OCI-LY7 (cell line): ENCODE measurements around the gene PTH1R. TPM values are rescaled to one million over a fixed set of nuclear protein-coding genes. Genes with fewer than 3 reads are reported as not detected.

Experiments
- BruUV-seq: library from RNA; stranded (reverse); fragments of 400-500 nt; replicated peaks from 2 replicates; lab custom pipeline; 2021; lab: Mats Ljungman, UMichigan
- CTCF ChIA-PET: fragments of 300-600 bp; sonication (Branson Sonifier 250); formaldehyde crosslinking; loops from one replicate; lab custom pipeline; 2022; ENCODE audit warnings: antibody characterized with exemption; ENCODE audit not compliant: unreplicated experiment; lab: Charles Lee
- POLR2A ChIA-PET: fragments of 300-600 bp; sonication (Branson Sonifier 250); formaldehyde crosslinking; loops from one replicate; lab custom pipeline; 2022; ENCODE audit warnings: antibody characterized with exemption; lab: Charles Lee
- DNase-seq: peaks from one replicate; pipeline ENCODE4 v3.0.0-alpha.2; 2015; ENCODE audit warnings: low spot score
- H2AFZ ChIP-seq: fragments of 200-600 bp; sonication (generic), shearing (Covaris generic); 2 replicates; pipeline ENCODE4 v1.6.1; 2014; ENCODE audit warnings: mild to moderate bottlenecking, antibody characterized with exemption, low read length, moderate library complexity
- H3K27ac ChIP-seq: fragments of 200-600 bp; sonication (generic); 2 replicates; pipeline ENCODE4 v1.5.1; 2014; ENCODE audit warnings: mixed run types, low read depth, mild to moderate bottlenecking, moderate library complexity, low read length, inconsistent platforms; ENCODE audit not compliant: poor library complexity, severe bottlenecking
- H3K36me3 ChIP-seq: fragments of 200-600 bp; sonication (generic); 2 replicates; pipeline ENCODE4 v1.6.1; 2014; ENCODE audit warnings: mild to moderate bottlenecking, antibody characterized with exemption, low read length, moderate library complexity, mixed read lengths; ENCODE audit not compliant: insufficient read depth
- H3K4me1 ChIP-seq: fragments of 200-600 bp; sonication (generic); 2 replicates; pipeline ENCODE4 v1.5.1; 2014; ENCODE audit warnings: mild to moderate bottlenecking, low read length; ENCODE audit not compliant: insufficient read depth, poor library complexity, severe bottlenecking
- H3K4me2 ChIP-seq: fragments of 200-600 bp; sonication (generic); 2 replicates; pipeline ENCODE4 v1.6.1; 2014; ENCODE audit warnings: mild to moderate bottlenecking, low read length
- H3K4me3 ChIP-seq: fragments of 200-600 bp; sonication (generic); 2 replicates; pipeline ENCODE4 v1.5.1; 2014; ENCODE audit warnings: mild to moderate bottlenecking, low read depth, low read length; ENCODE audit not compliant: poor library complexity, severe bottlenecking
- H3K79me2 ChIP-seq: fragments of 200-600 bp; sonication (generic); 2 replicates; pipeline ENCODE4 v1.6.1; 2016; ENCODE audit warnings: low read depth, mild to moderate bottlenecking, low read length, moderate library complexity, mixed read lengths; ENCODE audit not compliant: insufficient read depth
- H3K9me2 ChIP-seq: fragments of 200-600 bp; sonication (generic); 2 replicates; pipeline ENCODE4 v1.6.1; 2016; ENCODE audit warnings: mild to moderate bottlenecking, low read length, mixed read lengths; ENCODE audit not compliant: insufficient read depth
- H3K9me3 ChIP-seq: fragments of 200-600 bp; sonication (generic); 2 replicates; pipeline ENCODE4 v1.6.1; 2014; ENCODE audit warnings: mild to moderate bottlenecking, mixed run types, low read length, mixed read lengths
- H4K20me1 ChIP-seq: fragments of 200-600 bp; sonication (generic); 2 replicates; pipeline ENCODE4 v1.6.1; 2014; ENCODE audit warnings: mild to moderate bottlenecking, antibody characterized with exemption, low read length, moderate library complexity, mixed read lengths; ENCODE audit not compliant: insufficient read depth
- CTCF ChIP-seq: fragments of 200-600 bp; sonication (generic); conservative IDR thresholded peaks from 2 replicates; pipeline ENCODE4 v1.5.1; 2014; ENCODE audit warnings: mild to moderate bottlenecking, antibody characterized with exemption, low read length, moderate library complexity, mixed read lengths
- EZH2phosphoT487 ChIP-seq: fragments of 200-600 bp; sonication (generic); IDR thresholded peaks from 2 replicates; pipeline ENCODE4 v1.6.1; 2018; ENCODE audit warnings: low read depth, borderline replicate concordance, mild to moderate bottlenecking, mixed run types, antibody characterized with exemption, low read length, moderate library complexity, mixed read lengths
- intact Hi-C: fragments of 100-400 bp; cut with micrococcal nuclease; formaldehyde crosslinking; loops from one replicate; pipeline ENCODE4 v1.10.0; 2022; ENCODE audit not compliant: unreplicated experiment
- total RNA-seq, 2 experiments: library from RNA; depleted of rRNA in 1 of 2; stranded (reverse); fragments of >200 nt in 1 of 2; shearing (Covaris generic) in 1 of 2; gene quantifications; 2 replicates each; pipeline ENCODE4 v1.2.3, GENCODE V29; 2014 to 2022

PTH1R gene
- total RNA-seq, 2 experiments from 2014 or later, result not detected

DNA sequence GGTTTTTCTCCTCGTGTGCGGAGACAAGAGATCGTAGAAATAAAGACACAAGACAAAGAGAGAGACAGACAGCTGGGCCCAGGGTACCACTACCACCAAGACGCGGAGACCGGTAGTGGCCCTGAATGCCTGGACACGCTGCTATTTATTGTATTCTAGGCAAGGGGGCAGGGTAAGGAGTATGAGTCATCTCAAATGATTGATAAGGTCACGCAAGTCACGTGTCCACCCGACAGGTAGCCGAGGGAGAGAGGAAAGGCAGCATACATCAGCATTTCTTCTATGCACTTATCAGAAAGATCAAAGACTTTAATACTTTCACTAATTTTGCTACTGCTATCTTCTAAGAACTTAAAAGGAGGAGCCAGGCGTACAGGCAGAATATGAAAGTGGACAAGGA lies 42.5 kb upstream of the PTH1R start:
- H3K4me2 ChIP-seq, result no peak overlapping the region

GRCh38 chr3:46835491-46835890 lies 42.0 kb upstream of the PTH1R start:
- H2AFZ ChIP-seq, result no peak overlapping the region
- no peaks in the 10 kb centered on the region for H3K36me3 ChIP-seq
- ChIA-PET POLR2A (interaction anchor here (1.1 kb wide), 1 partner anchor 11 kb away, joined by 3 read pairs; no protein-coding TSS in a partner anchor), CTCF (no interaction called here)
- H3K9me2 ChIP-seq, result no peaks in the 10 kb centered on the region
- no TSS peak for BruUV-seq
- TF ChIP-seq EZH2phosphoT487, result no peak
- no peak for TF ChIP-seq CTCF
- intact Hi-C loops, result no loop called here
- H3K4me2 ChIP-seq, result no peak overlapping the region
- no peaks in the 10 kb centered on the region for H3K4me1 ChIP-seq
- H3K9me3 ChIP-seq, result peaks cover 6% of the 10 kb centered on the region
- no peaks in the 10 kb centered on the region for H3K79me2 ChIP-seq
- no peaks in the 10 kb centered on the region for H4K20me1 ChIP-seq
- no peak overlapping the region for H3K4me3 ChIP-seq
- H3K27ac ChIP-seq, result no peak overlapping the region
- no peak for DNase-seq

More for the DNA sequence above, 42.5 kb upstream of the PTH1R start:
- ChIA-PET POLR2A (no interaction called here), CTCF (no interaction called here)
- no peak for DNase-seq
- Histone ChIP-seq H3K4me3 (no peak overlapping the region), H3K79me2 (no peaks in the 10 kb centered on the region), H3K9me3 (peaks cover 3% of the 10 kb centered on the region; the same call in 1 of the 2 replicates), H3K4me1 (no peaks in the 10 kb centered on the region), H3K36me3 (no peaks in the 10 kb centered on the region), H3K27ac (no peak overlapping the region), H2AFZ (no peak overlapping the region), H3K9me2 (no peaks in the 10 kb centered on the region), H4K20me1 (no peaks in the 10 kb centered on the region)
- intact Hi-C loops, result no loop called here
- BruUV-seq, result no TSS peak
- TF ChIP-seq CTCF (no peak), EZH2phosphoT487 (no peak)

GRCh38 chr3:46838301-46838700 lies 39.2 kb upstream of the PTH1R start:
- intact Hi-C loops, result no loop called here
- ChIA-PET POLR2A (no interaction called here), CTCF (no interaction called here)
- peaks cover 23% of the 10 kb centered on the region for H3K9me3 ChIP-seq
- no peaks in the 10 kb centered on the region for H3K4me1 ChIP-seq
- no peak for TF ChIP-seq CTCF
- TF ChIP-seq EZH2phosphoT487, result no peak
- H3K4me2 ChIP-seq, result no peak overlapping the region
- H3K79me2 ChIP-seq, result no peaks in the 10 kb centered on the region
- DNase-seq, result no peak
- no peak overlapping the region for H3K4me3 ChIP-seq
- BruUV-seq, result no TSS peak
- H3K9me2 ChIP-seq, result no peaks in the 10 kb centered on the region
- no peak overlapping the region for H2AFZ ChIP-seq
- H3K27ac ChIP-seq, result no peak overlapping the region
- no peaks in the 10 kb centered on the region for H4K20me1 ChIP-seq
- H3K36me3 ChIP-seq, result no peaks in the 10 kb centered on the region
